GM19240 (cell line): Measurements from ENCODE around the gene SKI.
"Not testable (repeated sequence)": the region's sequence is repeated elsewhere in the genome, so short reads cannot be mapped to it uniquely, and the experiment has no call there.

Experiments
- DNase-seq: peaks from one replicate; pipeline ENCODE4 v3.0.0; 2011; ENCODE audit warnings: low spot score; ENCODE audit not compliant: insufficient read length

The SKI gene

GRCh38 chr1:2242814-2243725, 15.0 kb downstream of the SKI start:
- DNase-seq: no peak

- DNase-seq: not testable (repeated sequence)
Measured at GRCh38 chr1:2247045-2247394, 18.9 kb downstream of the SKI start.

GRCh38 chr1:2247760-2248126, 19.6 kb downstream of the SKI start:
- no peak for DNase-seq

GRCh38 chr1:2248127-2248826, 20.2 kb downstream of the SKI start:
- no peak for DNase-seq

GRCh38 chr1:2248854-2249558, 20.9 kb downstream of the SKI start:
- no peak for DNase-seq

- DNase-seq: no peak
Measured at GRCh38 chr1:2249559-2249906, 21.4 kb downstream of the SKI start.

GRCh38 chr1:2250721-2251281, 22.7 kb downstream of the SKI start:
- no peak for DNase-seq

GRCh38 chr1:2251363-2251762, 23.2 kb downstream of the SKI start:
- DNase-seq: no peak

GRCh38 chr1:2251786-2252185, 23.7 kb downstream of the SKI start:
- DNase-seq: no peak

GRCh38 chr1:2252423-2252822, 24.3 kb downstream of the SKI start:
- DNase-seq: no peak

- DNase-seq: no peak
Measured at GRCh38 chr1:2253036-2253796, 25.1 kb downstream of the SKI start.

GRCh38 chr1:2253797-2254480, 25.8 kb downstream of the SKI start:
- no peak for DNase-seq

GRCh38 chr1:2255047-2255419, 26.9 kb downstream of the SKI start:
- no peak for DNase-seq

GRCh38 chr1:2255420-2256369, 27.6 kb downstream of the SKI start:
- DNase-seq: no peak

- no peak for DNase-seq
Measured at GRCh38 chr1:2256435-2257244, 28.5 kb downstream of the SKI start.

GRCh38 chr1:2257245-2257627, 29.1 kb downstream of the SKI start:
- DNase-seq: no peak

- DNase-seq: no peak
Measured at GRCh38 chr1:2258122-2258681, 30.1 kb downstream of the SKI start.

GRCh38 chr1:2258996-2259395, 30.9 kb downstream of the SKI start:
- DNase-seq: no peak
